Endothelial cell of umbilical vein (primary cell): Measurements from ENCODE around the gene EHBP1L1. TPM values are rescaled to one million over a fixed set of nuclear protein-coding genes. Genes with fewer than 3 reads are reported as not detected.
A peak's percentile ranks its signal among the peaks of the same experiment; 100 is the strongest.
"Not testable (repeated sequence)": the region's sequence is repeated elsewhere in the genome, so short reads cannot be mapped to it uniquely, and the experiment has no call there.

Source experiments
- BruUV-seq: library from RNA; stranded (reverse); fragments of 400-500 nt; replicated peaks from 2 replicates; lab custom pipeline; 2021; lab: Mats Ljungman, UMichigan
- CTCF ChIA-PET: fragments of 300-600, 350-600 bp; sonication (Branson Sonifier 250); formaldehyde crosslinking; loops from one replicate; lab custom pipeline; 2021; ENCODE audit warnings: antibody characterized with exemption, inconsistent platforms; lab: Charles Lee
- POLR2A ChIA-PET: fragments of 300-600, 350-600 bp; sonication (Branson Sonifier 250); formaldehyde crosslinking; loops from one replicate; lab custom pipeline; 2021; ENCODE audit warnings: antibody characterized with exemption, inconsistent platforms; lab: Charles Lee
- DNase-seq: peaks from one replicate; pipeline ENCODE4 v3.0.0-alpha.2; 2011; ENCODE audit warnings: low read depth, low spot score
- FAIRE-seq: peaks from 2 replicates; lab custom pipeline; 2011; peaks lifted over from hg19 to GRCh38; lab: Jason Lieb, UNC
- H2AFZ ChIP-seq: 2 replicates; pipeline ENCODE4 v1.6.0; 2012; ENCODE audit warnings: low read depth, low read length, control low read depth, inconsistent platforms
- H3K27ac ChIP-seq: 2 replicates; pipeline ENCODE4 v1.5.1; 2011; ENCODE audit warnings: low read depth, mild to moderate bottlenecking, control low read depth, low read length, moderate library complexity; ENCODE audit not compliant: insufficient read depth
- H3K27me3 ChIP-seq, 2 experiments: 2 replicates each; pipeline versions ENCODE4 v1.6.0 to v1.6.1; 2011; ENCODE audit warnings: low read length in 2 of 2, mixed read lengths in 1 of 2; ENCODE audit not compliant: control insufficient read depth in 2 of 2, insufficient read depth in 2 of 2
- H3K36me3 ChIP-seq, 2 experiments: 2 replicates in 1 of 2; 3 replicates in 1 of 2; pipeline ENCODE4 v1.5.1; 2011; ENCODE audit warnings: low read length in 2 of 2, mild to moderate bottlenecking in 1 of 2, moderate library complexity in 1 of 2; ENCODE audit not compliant: control insufficient read depth in 2 of 2, insufficient read depth in 2 of 2; ENCODE audit errors: extremely low read depth in 1 of 2
- H3K4me1 ChIP-seq: 3 replicates; pipeline ENCODE4 v1.5.1; 2011; ENCODE audit warnings: mild to moderate bottlenecking, low read length; ENCODE audit not compliant: control insufficient read depth, insufficient read depth; ENCODE audit errors: extremely low read depth
- H3K4me2 ChIP-seq: 2 replicates; pipeline ENCODE4 v1.6.1; 2011; ENCODE audit warnings: low read length, control low read depth, mixed read lengths; ENCODE audit not compliant: insufficient read depth
- H3K4me3 ChIP-seq, 3 experiments: fragments of 200-600 bp in 1 of 3; sonication (generic), shearing (Covaris generic) in 1 of 3; replicated peaks in 1 of 3; 2 replicates each; pipeline ENCODE4 v1.5.1; 2011 to 2016; ENCODE audit warnings: control low read depth in 3 of 3, low read length in 3 of 3, mild to moderate bottlenecking in 2 of 3, inconsistent platforms in 1 of 3, low read depth in 1 of 3, moderate library complexity in 1 of 3; ENCODE audit not compliant: insufficient read depth in 1 of 3
- H3K79me2 ChIP-seq: 2 replicates; pipeline ENCODE4 v1.6.0; 2012; ENCODE audit warnings: low read length, inconsistent platforms; ENCODE audit not compliant: control insufficient read depth, insufficient read depth
- H3K9ac ChIP-seq: replicated peaks from 2 replicates; pipeline ENCODE3; 2011; ENCODE audit warnings: low read length, control low read depth; ENCODE audit not compliant: insufficient read depth; ENCODE audit errors: extremely low read depth
- H3K9me1 ChIP-seq: replicated peaks from 3 replicates; pipeline ENCODE4 v1.6.0; 2011; ENCODE audit warnings: mild to moderate bottlenecking, low read length; ENCODE audit not compliant: control insufficient read depth, insufficient read depth; ENCODE audit errors: extremely low read depth
- H3K9me3 ChIP-seq: replicated peaks from 2 replicates; pipeline ENCODE4 v1.5.1; 2012; ENCODE audit warnings: low read length, inconsistent platforms; ENCODE audit not compliant: control insufficient read depth, insufficient read depth
- H4K20me1 ChIP-seq: replicated peaks from 2 replicates; pipeline ENCODE3; 2011; ENCODE audit warnings: mild to moderate bottlenecking, low read length; ENCODE audit not compliant: control insufficient read depth, insufficient read depth; ENCODE audit errors: extremely low read depth
- GATA2 ChIP-seq: IDR thresholded peaks from 2 replicates; pipeline ENCODE4 v1.7.0; 2011; ENCODE audit warnings: low read depth, mild to moderate bottlenecking, moderate library complexity, mixed read lengths, low read length; ENCODE audit not compliant: insufficient read length, insufficient read depth
- POLR2A ChIP-seq: IDR thresholded peaks from 2 replicates; pipeline ENCODE4 v1.6.1; 2012; ENCODE audit warnings: low read depth, mild to moderate bottlenecking, control low read depth, low read length
- POLR2AphosphoS5 ChIP-seq: IDR thresholded peaks from 2 replicates; pipeline ENCODE4 v1.6.1; 2012; ENCODE audit warnings: low read depth, mild to moderate bottlenecking, control low read depth, low read length, moderate library complexity; ENCODE audit not compliant: insufficient read depth
- dilution Hi-C: fragments of 300-500 bp; cut with MboI; formaldehyde crosslinking; loops from one replicate; pipeline ENCODE4 v1.15.0; 2019; ENCODE audit warnings: low sequenced_read_pairs; ENCODE audit not compliant: extremely low pct_ligation_motif_present
- intact Hi-C: fragments of 100-400 bp; cut with micrococcal nuclease; formaldehyde crosslinking; loops from one replicate; pipeline ENCODE4 v1.10.0; 2022
- polyA plus RNA-seq, 4 experiments: library from polyadenylated mRNA; depleted of rRNA in 3 of 4; stranded (reverse) in 3 of 4; unstranded in 1 of 4; fragments of >200 nt; gene quantifications; 2 replicates each; pipeline versions ENCODE4 v1.2.1 to v1.2.3, GENCODE V29; 2011 to 2012; ENCODE audit warnings: missing spikeins in 1 of 4
- total RNA-seq: library from RNA; stranded (reverse); gene quantifications from 2 replicates; pipeline ENCODE4 v1.2.3, GENCODE V29; 2021

EHBP1L1 gene
- total and polyA plus RNA-seq, 2 donors (not counting 3 experiments of a cell fraction or from before 2014, with no cell fraction given) = 12.7 to 19.7 TPM

DNA sequence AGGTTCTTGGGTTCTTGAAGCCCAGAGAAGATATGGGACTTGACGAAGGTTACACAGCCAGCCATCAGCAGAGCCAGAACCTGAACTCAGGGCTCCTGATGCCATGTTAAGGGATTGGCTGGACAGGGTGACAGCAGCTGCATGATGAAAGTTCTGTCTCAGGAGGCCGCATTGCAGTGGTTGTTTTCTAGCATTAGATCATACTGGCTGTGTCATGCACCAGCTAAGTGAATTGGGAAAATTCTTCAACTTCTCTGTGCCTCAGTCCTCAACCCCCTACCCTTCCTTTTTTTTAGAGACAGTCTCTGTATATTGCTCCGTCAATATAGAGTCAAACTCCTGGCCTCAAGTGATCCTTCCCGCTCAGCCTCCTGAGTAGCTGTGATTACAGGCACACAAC is 12.3 kb upstream of the EHBP1L1 start:
- Histone ChIP-seq H3K27ac (no peak overlapping the region), H3K4me3 (no peak overlapping the region), H3K9me1 (no peaks in the 10 kb centered on the region), H3K9me3 (no peaks in the 10 kb centered on the region), H3K79me2 (no peaks in the 10 kb centered on the region), H3K27me3 (no peaks in the 10 kb centered on the region), H4K20me1 (no peaks in the 10 kb centered on the region), H3K4me2 (no peak overlapping the region), H3K9ac (no peak overlapping the region), H3K36me3 (no peaks in the 10 kb centered on the region), H3K4me1 (peaks cover 43% of the 10 kb centered on the region), H2AFZ (no peak overlapping the region)
- DNase-seq = no peak
- CTCF ChIA-PET = no interaction called here
- no TSS peak for BruUV-seq
- POLR2A ChIA-PET = no interaction called here
- TF ChIP-seq POLR2AphosphoS5 = no peak
- no peak for TF ChIP-seq GATA2
- TF ChIP-seq POLR2A = no peak
- intact Hi-C loops (no loop called here), dilution Hi-C loops (no loop called here)
- FAIRE-seq = no peak

DNA sequence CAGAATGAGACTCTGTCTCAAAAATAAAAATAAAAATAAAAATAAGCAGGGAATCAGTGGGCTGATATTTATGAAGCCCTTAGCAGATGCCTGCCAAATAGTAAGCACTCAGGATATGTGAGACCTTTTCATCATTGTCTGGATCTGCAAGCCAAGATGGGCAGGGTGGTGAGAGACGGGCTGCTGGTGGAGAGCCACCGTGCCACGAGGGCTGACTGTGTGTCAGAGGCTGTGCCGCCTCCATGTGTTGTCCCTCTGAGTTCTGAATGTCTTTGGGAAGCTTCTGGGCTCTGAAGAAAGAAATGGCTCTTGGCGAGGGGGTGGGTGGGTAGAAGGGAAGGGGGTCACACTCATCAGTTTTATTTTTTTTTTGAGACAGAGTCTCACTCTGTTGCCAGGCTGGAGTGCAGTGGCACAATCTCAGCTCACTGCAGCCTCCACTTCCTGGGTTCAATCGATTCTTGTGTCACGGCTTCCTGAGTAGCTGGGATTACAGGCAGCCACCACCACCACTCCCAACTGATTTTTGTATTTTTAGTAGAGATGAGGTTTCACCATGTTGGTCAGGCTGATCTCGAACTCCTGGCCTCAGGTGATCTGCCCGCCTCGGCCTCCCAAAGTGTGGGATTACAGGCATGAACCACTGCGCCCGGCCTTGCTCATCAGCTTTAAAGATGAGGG is 10.8 kb upstream of the EHBP1L1 start:
- POLR2A ChIA-PET, BruUV-seq, H3K27me3 ChIP-seq, FAIRE-seq, intact Hi-C loops, H3K4me3 ChIP-seq, H2AFZ ChIP-seq, dilution Hi-C loops, H3K4me2 ChIP-seq, H3K9me3 ChIP-seq, DNase-seq, H3K79me2 ChIP-seq, H4K20me1 ChIP-seq, H3K9me1 ChIP-seq, H3K36me3 ChIP-seq: not testable (repeated sequence)
- Histone ChIP-seq H3K9ac (peak overlapping the region; percentile 25), H3K4me1 (peaks cover 40% of the 10 kb centered on the region), H3K27ac (peak overlapping the region; percentile 58)
- CTCF ChIA-PET = interaction anchor here (0.9 to 2.4 kb wide), 4 partner anchors 8 to 29 kb away, joined by 3 to 18 read pairs (median 7); no protein-coding TSS in a partner anchor
